Osteoblast (primary cell): Measurements from ENCODE around the gene NDUFS1. TPM values are rescaled to one million over a fixed set of nuclear protein-coding genes. Genes with fewer than 3 reads are reported as not detected.
"Not testable (repeated sequence)": the region's sequence is repeated elsewhere in the genome, so short reads cannot be mapped to it uniquely, and the experiment has no call there.

Experiments used
- DNase-seq: peaks from one replicate; pipeline ENCODE4 v3.0.0; 2011; ENCODE audit warnings: low spot score, mixed read lengths; ENCODE audit not compliant: insufficient read length; ENCODE audit errors: missing footprints
- H2AFZ ChIP-seq: 2 replicates; pipeline ENCODE4 v1.6.0; 2011; ENCODE audit warnings: mild to moderate bottlenecking, low read length
- H3K27ac ChIP-seq: 2 replicates; pipeline ENCODE4 v1.5.1; 2011; ENCODE audit warnings: mild to moderate bottlenecking, low read depth, low read length, moderate library complexity
- H3K27me3 ChIP-seq: 2 replicates; pipeline ENCODE4 v1.6.0; 2012; ENCODE audit warnings: mild to moderate bottlenecking, control low read depth, inconsistent platforms, low read length, moderate library complexity; ENCODE audit not compliant: insufficient read depth
- H3K36me3 ChIP-seq: 2 replicates; pipeline ENCODE4 v1.5.1; 2011; ENCODE audit warnings: mild to moderate bottlenecking, low read length, control low read depth, moderate library complexity; ENCODE audit not compliant: insufficient read depth
- H3K4me1 ChIP-seq: 2 replicates; pipeline ENCODE4 v1.5.1; 2011; ENCODE audit warnings: mild to moderate bottlenecking, low read length, control low read depth, moderate library complexity; ENCODE audit not compliant: insufficient read depth
- H3K4me2 ChIP-seq: 2 replicates; pipeline ENCODE4 v1.6.0; 2011; ENCODE audit warnings: mild to moderate bottlenecking, low read length; ENCODE audit not compliant: insufficient read depth
- H3K4me3 ChIP-seq: fragments of 200-600 bp; sonication (generic); 3 replicates; pipeline ENCODE4 v1.5.1; 2012; ENCODE audit warnings: mild to moderate bottlenecking, low read length, inconsistent platforms; ENCODE audit not compliant: insufficient read depth
- H3K79me2 ChIP-seq: 2 replicates; pipeline ENCODE4 v1.6.0; 2012; ENCODE audit warnings: mild to moderate bottlenecking, low read length, control low read depth, inconsistent platforms; ENCODE audit not compliant: insufficient read depth
- H3K9me3 ChIP-seq: 2 replicates; pipeline ENCODE4 v1.5.1; 2011; ENCODE audit warnings: low read depth, low read length, control low read depth
- H4K20me1 ChIP-seq: 2 replicates; pipeline ENCODE4 v1.6.0; 2012; ENCODE audit warnings: mild to moderate bottlenecking, low read length, control low read depth; ENCODE audit not compliant: insufficient read depth
- total RNA-seq: library from RNA; depleted of rRNA; stranded (reverse); fragments of >200 nt; gene quantifications from 2 replicates; pipeline ENCODE4 v1.2.3, GENCODE V29; 2012
- TF ChIP-seq, protein P1 (sequence below): IDR thresholded peaks from 2 replicates; pipeline ENCODE4 v1.5.1; 2011; ENCODE audit warnings: mild to moderate bottlenecking, low read depth, low read length, moderate library complexity; ENCODE audit errors: extremely low read depth

NDUFS1 gene
- total RNA-seq, 1 donor, result 98.4 TPM

DNA sequence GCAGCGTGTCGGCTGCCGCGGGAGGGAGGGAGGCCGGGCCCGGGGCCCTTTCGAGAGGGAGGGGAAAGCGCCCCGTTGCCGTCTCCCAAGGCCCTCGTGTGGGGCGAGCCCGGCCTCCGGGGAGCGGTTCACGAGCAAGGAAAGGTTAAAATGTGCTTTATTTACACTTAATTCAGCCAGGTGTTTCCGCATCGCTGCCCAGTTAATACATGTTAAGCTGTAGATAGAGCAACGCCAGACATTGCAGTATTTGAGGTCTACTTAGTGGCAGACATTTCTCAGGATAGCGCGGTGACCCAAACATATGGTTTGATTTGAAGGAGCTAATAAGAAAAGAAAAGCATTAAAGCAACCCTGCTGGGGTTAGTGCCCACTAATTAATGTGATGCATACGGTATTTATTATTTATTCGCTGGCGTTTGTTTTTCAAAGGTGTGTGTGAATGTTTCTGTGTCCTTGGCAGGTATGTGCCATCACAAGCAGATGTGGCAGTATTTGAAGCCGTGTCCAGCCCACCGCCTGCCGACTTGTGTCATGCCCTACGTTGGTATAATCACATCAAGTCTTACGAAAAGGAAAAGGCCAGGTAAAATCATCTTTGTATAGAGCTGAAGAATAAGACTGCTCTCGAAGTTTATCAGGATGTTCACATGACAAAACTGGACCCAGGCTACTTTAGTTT, 1.0 kb upstream of the NDUFS1 start:
- H3K27me3 ChIP-seq, result no peaks in the 10 kb centered on the region
- H3K4me2 ChIP-seq, result peak overlapping the region; percentile 91
- H3K36me3 ChIP-seq, result peaks cover 44% of the 10 kb centered on the region
- peaks cover 66% of the 10 kb centered on the region for H3K79me2 ChIP-seq
- peaks cover 18% of the 10 kb centered on the region for H3K4me1 ChIP-seq
- peak overlapping the region; percentile 96 for H3K27ac ChIP-seq
- TF ChIP-seq, protein P1, sequence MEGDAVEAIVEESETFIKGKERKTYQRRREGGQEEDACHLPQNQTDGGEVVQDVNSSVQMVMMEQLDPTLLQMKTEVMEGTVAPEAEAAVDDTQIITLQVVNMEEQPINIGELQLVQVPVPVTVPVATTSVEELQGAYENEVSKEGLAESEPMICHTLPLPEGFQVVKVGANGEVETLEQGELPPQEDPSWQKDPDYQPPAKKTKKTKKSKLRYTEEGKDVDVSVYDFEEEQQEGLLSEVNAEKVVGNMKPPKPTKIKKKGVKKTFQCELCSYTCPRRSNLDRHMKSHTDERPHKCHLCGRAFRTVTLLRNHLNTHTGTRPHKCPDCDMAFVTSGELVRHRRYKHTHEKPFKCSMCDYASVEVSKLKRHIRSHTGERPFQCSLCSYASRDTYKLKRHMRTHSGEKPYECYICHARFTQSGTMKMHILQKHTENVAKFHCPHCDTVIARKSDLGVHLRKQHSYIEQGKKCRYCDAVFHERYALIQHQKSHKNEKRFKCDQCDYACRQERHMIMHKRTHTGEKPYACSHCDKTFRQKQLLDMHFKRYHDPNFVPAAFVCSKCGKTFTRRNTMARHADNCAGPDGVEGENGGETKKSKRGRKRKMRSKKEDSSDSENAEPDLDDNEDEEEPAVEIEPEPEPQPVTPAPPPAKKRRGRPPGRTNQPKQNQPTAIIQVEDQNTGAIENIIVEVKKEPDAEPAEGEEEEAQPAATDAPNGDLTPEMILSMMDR, result no peak
- H3K4me3 ChIP-seq, result peak overlapping the region; percentile 90
- peak overlapping the region; percentile 52 for H2AFZ ChIP-seq
- no peaks in the 10 kb centered on the region for H3K9me3 ChIP-seq
- peaks cover 16% of the 10 kb centered on the region for H4K20me1 ChIP-seq
- DNase-seq, result peak; percentile 87

DNA sequence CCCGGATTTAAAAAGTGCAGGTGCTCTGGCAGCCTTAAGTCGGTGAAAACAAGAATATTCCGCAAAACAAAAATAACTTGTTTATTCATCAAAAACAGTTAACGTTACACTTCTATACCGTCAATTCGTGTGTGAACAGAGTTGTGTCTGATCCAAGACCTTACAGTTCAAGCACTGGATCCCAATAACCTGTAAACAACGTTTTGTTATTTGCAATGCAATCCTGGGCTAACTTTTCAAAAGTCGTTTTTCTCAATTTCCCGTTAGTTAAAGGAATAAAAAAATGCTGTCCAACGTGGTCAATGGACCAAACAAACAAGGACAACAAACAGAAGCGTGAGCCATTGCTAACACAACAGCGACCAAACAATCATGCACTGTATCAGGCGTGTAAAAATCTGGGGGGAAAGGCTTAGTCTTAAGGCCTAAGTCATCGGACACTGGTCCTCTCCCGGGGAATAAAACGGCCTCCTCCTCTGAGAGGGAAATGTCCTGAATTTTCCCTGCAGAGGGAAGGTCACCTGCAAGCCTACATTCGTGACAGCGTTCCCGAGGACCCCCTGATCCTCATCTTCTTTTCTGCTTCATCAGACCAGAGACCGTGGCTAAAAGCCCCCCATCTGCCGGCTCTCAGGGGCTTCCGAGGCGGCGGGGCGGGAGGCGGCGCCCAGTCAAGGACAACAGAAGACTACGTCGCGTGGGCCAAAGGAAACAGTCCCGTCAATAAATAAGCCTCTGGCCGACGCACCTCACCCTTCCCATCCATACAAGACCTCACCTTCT, 490 bp downstream of the NDUFS1 start:
- Histone ChIP-seq H3K4me1 (peaks cover 18% of the 10 kb centered on the region), H3K79me2 (peaks cover 81% of the 10 kb centered on the region), H3K4me2 (peak overlapping the region; percentile 91), H3K4me3 (peak overlapping the region; percentile 90), H4K20me1 (peaks cover 17% of the 10 kb centered on the region), H3K27ac (peak overlapping the region; percentile 96), H3K27me3 (no peaks in the 10 kb centered on the region), H2AFZ (peak overlapping the region; percentile 99), H3K36me3 (peaks cover 31% of the 10 kb centered on the region), H3K9me3 (no peaks in the 10 kb centered on the region)
- DNase-seq, result no peak
- TF ChIP-seq, protein P1, result no peak

DNA sequence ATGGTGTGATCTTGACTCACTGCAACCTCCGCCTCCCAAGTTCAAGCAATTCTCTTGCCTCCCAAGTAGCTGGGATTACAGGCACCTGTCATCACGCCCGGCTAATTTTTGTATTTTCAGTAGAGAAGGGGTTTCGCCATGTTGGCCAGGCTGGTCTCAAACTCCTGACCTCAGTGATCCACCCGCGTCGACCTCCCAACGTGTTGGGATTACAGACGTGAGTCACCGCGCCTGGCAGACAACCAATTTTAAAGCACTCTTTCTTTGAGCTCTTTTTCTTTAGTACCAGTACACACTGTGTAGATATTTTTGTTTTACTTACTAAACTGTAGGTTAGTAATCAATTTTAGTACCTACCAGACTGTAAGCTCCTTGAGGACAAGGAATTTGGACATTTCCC, 2.2 kb downstream of the NDUFS1 start:
- not testable (repeated sequence) for H2AFZ ChIP-seq, H3K27me3 ChIP-seq, H3K27ac ChIP-seq, DNase-seq, H3K4me2 ChIP-seq, H3K9me3 ChIP-seq, H3K4me3 ChIP-seq
- H3K4me1 ChIP-seq, result peaks cover 16% of the 10 kb centered on the region
- peaks cover 17% of the 10 kb centered on the region for H4K20me1 ChIP-seq
- H3K36me3 ChIP-seq, result peaks cover 19% of the 10 kb centered on the region
- H3K79me2 ChIP-seq, result peaks cover 94% of the 10 kb centered on the region

DNA sequence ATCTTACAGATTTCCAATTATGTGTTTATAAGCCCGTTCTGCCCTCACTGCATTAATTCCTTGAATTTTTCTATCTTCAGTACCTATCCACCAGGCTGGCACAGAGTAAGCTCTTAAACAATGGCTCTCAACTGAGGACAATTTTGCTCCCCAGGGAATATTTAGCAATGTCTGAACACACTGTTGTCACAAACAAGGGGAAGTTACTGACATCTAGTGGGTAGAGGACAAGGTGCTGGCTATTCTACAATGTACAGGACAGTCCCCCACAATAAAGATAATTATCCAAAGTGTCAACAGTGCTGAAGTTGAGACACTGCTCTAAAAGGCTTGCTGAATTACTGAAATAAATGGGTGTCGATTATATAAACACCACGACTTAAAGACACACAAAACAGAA, 5.0 kb downstream of the NDUFS1 start:
- Histone ChIP-seq H3K4me1 (peaks cover 6% of the 10 kb centered on the region), H3K27ac (no peak overlapping the region), H4K20me1 (peaks cover 18% of the 10 kb centered on the region), H3K79me2 (peaks cover 90% of the 10 kb centered on the region), H3K4me2 (no peak overlapping the region), H3K27me3 (no peaks in the 10 kb centered on the region), H2AFZ (no peak overlapping the region), H3K36me3 (peaks cover 17% of the 10 kb centered on the region), H3K4me3 (no peak overlapping the region), H3K9me3 (no peaks in the 10 kb centered on the region)
- TF ChIP-seq, protein P1, result peak; percentile 23
- no peak for DNase-seq
